H1 (cell line): ENCODE data around the gene SPOUT1. TPM values are rescaled to one million over a fixed set of nuclear protein-coding genes. Genes with fewer than 3 reads are reported as not detected.

Source experiments
- CTCF ChIA-PET: fragments of 300-600 bp; sonication (Branson Sonifier 250); formaldehyde crosslinking; loops from one replicate; lab custom pipeline; 2021; ENCODE audit not compliant: partially characterized antibody; lab: Charles Lee
- POLR2A ChIA-PET: fragments of 300-600 bp; sonication (Branson Sonifier 250); formaldehyde crosslinking; loops from one replicate; lab custom pipeline; 2021; ENCODE audit warnings: inconsistent platforms; ENCODE audit not compliant: partially characterized antibody; lab: Charles Lee
- DNase-seq, 2 experiments: peaks; one replicate each; pipeline versions ENCODE4 v3.0.0 to v3.0.0-alpha.2; 2010 to 2022; ENCODE audit warnings: low spot score in 2 of 2, low read depth in 1 of 2, mixed read lengths in 1 of 2
- FAIRE-seq: peaks from 2 replicates; lab custom pipeline; 2011; peaks lifted over from hg19 to GRCh38; lab: Jason Lieb, UNC
- H2AFZ ChIP-seq: 2 replicates; pipeline ENCODE4 v1.8.1; 2012; ENCODE audit warnings: low read length, inconsistent platforms
- H2AK5ac ChIP-seq: 2 replicates; pipeline ENCODE4 v1.6.1; 2013; ENCODE audit warnings: low read depth, low read length
- H2BK120ac ChIP-seq: replicated peaks from 2 replicates; pipeline ENCODE3; 2013; ENCODE audit warnings: low read depth, low read length, inconsistent platforms
- H2BK12ac ChIP-seq: 2 replicates; pipeline ENCODE4 v1.6.1; 2013; ENCODE audit warnings: low read depth, low read length
- H2BK15ac ChIP-seq: 2 replicates; pipeline ENCODE4 v1.6.1; 2013; ENCODE audit warnings: low read length
- H2BK20ac ChIP-seq: 2 replicates; pipeline ENCODE4 v1.6.1; 2013; ENCODE audit warnings: low read length
- H2BK5ac ChIP-seq: 2 replicates; pipeline ENCODE4 v1.6.1; 2013; ENCODE audit warnings: low read depth, low read length
- H3K14ac ChIP-seq: 2 replicates; pipeline ENCODE4 v1.6.1; 2013; ENCODE audit warnings: inconsistent platforms; ENCODE audit not compliant: insufficient read length
- H3K18ac ChIP-seq: 2 replicates; pipeline ENCODE4 v1.6.1; 2013; ENCODE audit warnings: low read length; ENCODE audit errors: extremely low read depth
- H3K23ac ChIP-seq: 2 replicates; pipeline ENCODE4 v1.6.1; 2013; ENCODE audit warnings: inconsistent platforms; ENCODE audit not compliant: insufficient read length
- H3K23me2 ChIP-seq: 2 replicates; pipeline ENCODE4 v1.6.1; 2013; ENCODE audit warnings: low read depth, low read length
- H3K27ac ChIP-seq: 2 replicates; pipeline ENCODE4 v1.6.1; 2011; ENCODE audit warnings: low read depth, low read length, inconsistent platforms
- H3K27me3 ChIP-seq, 4 experiments: replicated peaks in 1 of 4; 1 replicate in 1 of 4; 2 replicates in 3 of 4; pipeline versions ENCODE4 v1.6.1 to v1.8.1; 2011 to 2013; ENCODE audit warnings: low read length in 3 of 4, mild to moderate bottlenecking in 3 of 4, inconsistent platforms in 2 of 4, mixed read lengths in 2 of 4, moderate library complexity in 1 of 4; ENCODE audit not compliant: control insufficient read depth in 3 of 4, insufficient read depth in 3 of 4; ENCODE audit errors: extremely low read depth in 1 of 4
- H3K36me3 ChIP-seq, 4 experiments: 2 replicates each; pipeline versions ENCODE4 v1.6.1 to v1.8.1; 2011 to 2013; ENCODE audit warnings: mild to moderate bottlenecking in 4 of 4, low read length in 3 of 4, moderate library complexity in 2 of 4, control low read depth in 1 of 4, inconsistent platforms in 1 of 4; ENCODE audit not compliant: insufficient read depth in 4 of 4, control insufficient read depth in 2 of 4
- H3K4ac ChIP-seq: replicated peaks from 2 replicates; pipeline ENCODE3; 2013; ENCODE audit warnings: low read length, low read depth, mixed read lengths, inconsistent platforms; ENCODE audit not compliant: insufficient read length
- H3K4me1 ChIP-seq, 4 experiments: replicated peaks in 1 of 4; 1 replicate in 1 of 4; 2 replicates in 3 of 4; pipeline versions ENCODE4 v1.6.1 to v1.8.1; 2011 to 2013; ENCODE audit warnings: low read length in 3 of 4, inconsistent platforms in 2 of 4, mixed read lengths in 1 of 4; ENCODE audit not compliant: insufficient read depth in 4 of 4, control insufficient read depth in 3 of 4
- H3K4me2 ChIP-seq, 2 experiments: 2 replicates each; pipeline versions ENCODE4 v1.6.1 to v1.8.1; 2011 to 2013; ENCODE audit warnings: low read depth in 2 of 2, low read length in 2 of 2, control low read depth in 1 of 2, inconsistent platforms in 1 of 2, mild to moderate bottlenecking in 1 of 2; ENCODE audit not compliant: insufficient read depth in 1 of 2
- H3K4me3 ChIP-seq, 4 experiments: fragments of 200-600, 300-600 bp in 1 of 4; sonication (generic), shearing (Covaris generic), sonication (Bioruptor Twin) in 1 of 4; 2 replicates each; pipeline versions ENCODE4 v1.5.1 to v1.8.1; 2011 to 2016; ENCODE audit warnings: low read length in 4 of 4, low read depth in 3 of 4, control low read depth in 2 of 4, inconsistent platforms in 2 of 4, mild to moderate bottlenecking in 2 of 4, mixed read lengths in 1 of 4, moderate library complexity in 1 of 4; ENCODE audit not compliant: insufficient read depth in 2 of 4; ENCODE audit errors: extremely low read depth in 1 of 4
- H3K56ac ChIP-seq: replicated peaks from 2 replicates; pipeline ENCODE3; 2013; ENCODE audit warnings: low read depth, mild to moderate bottlenecking, mixed read lengths, low read length, inconsistent platforms; ENCODE audit not compliant: insufficient read length
- H3K79me1 ChIP-seq: 2 replicates; pipeline ENCODE4 v1.6.1; 2013; ENCODE audit warnings: low read depth, low read length, control low read depth
- H3K79me2 ChIP-seq, 2 experiments: 2 replicates each; pipeline versions ENCODE4 v1.6.1 to v1.8.1; 2012 to 2013; ENCODE audit warnings: low read length in 2 of 2, mild to moderate bottlenecking in 2 of 2, inconsistent platforms in 1 of 2; ENCODE audit not compliant: insufficient read depth in 2 of 2, control insufficient read depth in 1 of 2
- H3K9ac ChIP-seq, 4 experiments: replicated peaks in 1 of 4; 1 replicate in 1 of 4; 2 replicates in 3 of 4; pipeline versions ENCODE4 v1.6.1 to v1.8.1; 2011 to 2013; ENCODE audit warnings: low read depth in 3 of 4, low read length in 3 of 4, control low read depth in 2 of 4, mild to moderate bottlenecking in 2 of 4, moderate library complexity in 2 of 4, inconsistent platforms in 1 of 4; ENCODE audit errors: extremely low read depth in 1 of 4
- H3K9me3 ChIP-seq, 2 experiments: 2 replicates each; pipeline versions ENCODE4 v1.6.1 to v1.8.1; 2012 to 2013; ENCODE audit warnings: mild to moderate bottlenecking in 2 of 2, moderate library complexity in 2 of 2, control low read depth in 1 of 2, inconsistent platforms in 1 of 2, low read depth in 1 of 2, low read length in 1 of 2, mixed read lengths in 1 of 2; ENCODE audit not compliant: insufficient read depth in 2 of 2
- H4K20me1 ChIP-seq, 2 experiments: replicated peaks in 1 of 2; 2 replicates each; pipeline versions ENCODE3 to v1.8.1; 2011 to 2013; ENCODE audit warnings: inconsistent platforms in 2 of 2, low read length in 2 of 2, mild to moderate bottlenecking in 1 of 2; ENCODE audit not compliant: insufficient read depth in 2 of 2, control insufficient read depth in 1 of 2
- H4K5ac ChIP-seq: 2 replicates; pipeline ENCODE4 v1.6.1; 2013; ENCODE audit warnings: low read length, low read depth, mixed read lengths, inconsistent platforms; ENCODE audit not compliant: insufficient read length
- H4K8ac ChIP-seq: 2 replicates; pipeline ENCODE4 v1.8.0; 2013; ENCODE audit warnings: mild to moderate bottlenecking, moderate library complexity, low read length, inconsistent platforms; ENCODE audit not compliant: insufficient read depth; ENCODE audit errors: extremely low read depth
- H4K91ac ChIP-seq: replicated peaks from 2 replicates; pipeline ENCODE3; 2013; ENCODE audit warnings: low read length, mixed read lengths, inconsistent platforms; ENCODE audit not compliant: insufficient read length
- GABPA ChIP-seq: IDR thresholded peaks from 2 replicates; pipeline ENCODE4 v1.6.1; 2011; ENCODE audit warnings: mild to moderate bottlenecking, low read length, moderate library complexity, borderline replicate concordance; ENCODE audit not compliant: insufficient read depth
- HDAC6 ChIP-seq: IDR thresholded peaks from one replicate; pipeline ENCODE4 v1.7.1; 2012; ENCODE audit warnings: low read depth, mild to moderate bottlenecking, inconsistent platforms, low read length, moderate library complexity
- KDM4A ChIP-seq: IDR thresholded peaks from one replicate; pipeline ENCODE4 v1.7.1; 2012; ENCODE audit warnings: low read depth, mild to moderate bottlenecking, moderate library complexity, low read length, inconsistent platforms; ENCODE audit not compliant: severe bottlenecking
- SP2 ChIP-seq: IDR thresholded peaks from 2 replicates; pipeline ENCODE4 v1.6.1; 2012; ENCODE audit warnings: mild to moderate bottlenecking, low read length, inconsistent platforms
- TAF1 ChIP-seq: IDR thresholded peaks from 2 replicates; pipeline ENCODE4 v1.6.1; 2011; ENCODE audit warnings: mild to moderate bottlenecking, low read depth, low read length
- WGBS, 2 experiments: shearing (Covaris generic) in 1 of 2; methylation state at CpG; one replicate each; pipeline versions ENCODE4 v1.1.6 to v1.1.7; 2013 to 2015; ENCODE audit warnings: low lambda C conversion rate in 2 of 2, mixed read lengths in 2 of 2, inconsistent platforms in 1 of 2, low coverage in 1 of 2, missing lambda C conversion rate in 1 of 2; ENCODE audit not compliant: insufficient replicate concordance in 2 of 2, insufficient coverage in 1 of 2, insufficient read length in 1 of 2; ENCODE audit errors: extremely low coverage in 1 of 2, missing lambda C conversion rate in 1 of 2; 5-methylcytosine and 5-hydroxymethylcytosine counted together
- polyA plus RNA-seq, 7 experiments: library from polyadenylated mRNA; depleted of rRNA in 3 of 7; stranded (reverse) in 5 of 7; unstranded in 2 of 7; fragments of >200 nt in 5 of 7; fragments of 200-250 nt in 2 of 7; gene quantifications; 1 replicate in 5 of 7; 2 replicates in 1 of 7; 4 replicates in 1 of 7; pipeline versions ENCODE4 v1.2.1 to v1.2.3, GENCODE V29; 2011 to 2013; ENCODE audit warnings: missing spikeins in 2 of 7, mixed read lengths in 2 of 7
- total RNA-seq: library from RNA; stranded (reverse); fragmentation: NEBNext Ultra II Directional; extraction: Animal tissue kit (Norgen Biotek cat#: 25700); gene quantifications from 2 replicates; pipeline ENCODE4 v1.2.1, GENCODE V29; 2021
- TF ChIP-seq, protein P1 (sequence below): IDR thresholded peaks from 2 replicates; pipeline ENCODE4 v1.6.1; 2011; ENCODE audit warnings: low read length, improper control_type of control experiment
- TF ChIP-seq, protein P2 (sequence below): IDR thresholded peaks from 2 replicates; pipeline ENCODE4 v1.6.1; 2012; ENCODE audit warnings: low read length, inconsistent platforms

SPOUT1 gene
- total and polyA plus RNA-seq, 2 of the 8 experiments (the other 6 are each of a cell fraction or from before 2014, with no cell fraction given), result 69.2 to 77.8 TPM

- no peak overlapping the region for H2BK15ac ChIP-seq
- H3K4me1 ChIP-seq, result peaks cover 0 to 5% (median 2%) of the 10 kb centered on the region in 4 experiments; a peak in 4 of 7 replicates
- H4K91ac ChIP-seq, result no peak overlapping the region
- CTCF ChIA-PET, result interaction anchor here (0.9 to 8.8 kb wide), 13 partner anchors 9 to 99 kb away, joined by 3 to 139 read pairs (median 4); partner anchors contain the start of genes KYAT1, LRRC8A and PHYHD1
- no peak overlapping the region for H2AFZ ChIP-seq
- H2AK5ac ChIP-seq, result no peak overlapping the region
- H3K27ac ChIP-seq, result no peak overlapping the region
- no peak overlapping the region for H4K5ac ChIP-seq
- H4K8ac ChIP-seq, result no peak overlapping the region
- H3K36me3 ChIP-seq, result no peaks in the 10 kb centered on the region
- H3K4me2 ChIP-seq, result no peak overlapping the region
- H3K79me1 ChIP-seq, result peaks cover 5% of the 10 kb centered on the region; the same call in 1 of the 2 replicates
- peaks cover 0 to 4% of the 10 kb centered on the region in 2 experiments for H4K20me1 ChIP-seq
- H3K4me3 ChIP-seq, result no peak overlapping the region
- H2BK5ac ChIP-seq, result no peak overlapping the region
- H2BK12ac ChIP-seq, result no peak overlapping the region
- WGBS, 2 experiments, result 82% methylated on average over 5 of the region's 5 CpGs; no CpG with 5 or more reads in 1 of the 2 experiments
- no peak overlapping the region for H3K18ac ChIP-seq
- no peak overlapping the region for H3K4ac ChIP-seq
- H3K56ac ChIP-seq, result no peak overlapping the region
- H3K23ac ChIP-seq, result no peak overlapping the region
- TF ChIP-seq GABPA (no peak), TAF1 (no peak), KDM4A (no peak), SP2 (no peak), HDAC6 (no peak)
- TF ChIP-seq, protein P1, sequence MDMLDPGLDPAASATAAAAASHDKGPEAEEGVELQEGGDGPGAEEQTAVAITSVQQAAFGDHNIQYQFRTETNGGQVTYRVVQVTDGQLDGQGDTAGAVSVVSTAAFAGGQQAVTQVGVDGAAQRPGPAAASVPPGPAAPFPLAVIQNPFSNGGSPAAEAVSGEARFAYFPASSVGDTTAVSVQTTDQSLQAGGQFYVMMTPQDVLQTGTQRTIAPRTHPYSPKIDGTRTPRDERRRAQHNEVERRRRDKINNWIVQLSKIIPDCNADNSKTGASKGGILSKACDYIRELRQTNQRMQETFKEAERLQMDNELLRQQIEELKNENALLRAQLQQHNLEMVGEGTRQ, result no peak
- TF ChIP-seq, protein P2, sequence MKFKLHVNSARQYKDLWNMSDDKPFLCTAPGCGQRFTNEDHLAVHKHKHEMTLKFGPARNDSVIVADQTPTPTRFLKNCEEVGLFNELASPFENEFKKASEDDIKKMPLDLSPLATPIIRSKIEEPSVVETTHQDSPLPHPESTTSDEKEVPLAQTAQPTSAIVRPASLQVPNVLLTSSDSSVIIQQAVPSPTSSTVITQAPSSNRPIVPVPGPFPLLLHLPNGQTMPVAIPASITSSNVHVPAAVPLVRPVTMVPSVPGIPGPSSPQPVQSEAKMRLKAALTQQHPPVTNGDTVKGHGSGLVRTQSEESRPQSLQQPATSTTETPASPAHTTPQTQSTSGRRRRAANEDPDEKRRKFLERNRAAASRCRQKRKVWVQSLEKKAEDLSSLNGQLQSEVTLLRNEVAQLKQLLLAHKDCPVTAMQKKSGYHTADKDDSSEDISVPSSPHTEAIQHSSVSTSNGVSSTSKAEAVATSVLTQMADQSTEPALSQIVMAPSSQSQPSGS, result no peak
- DNase-seq, result no peak
- FAIRE-seq, result no peak
- no peak overlapping the region for H3K9ac ChIP-seq
- H2BK20ac ChIP-seq, result no peak overlapping the region
- peaks cover 0 to 5% of the 10 kb centered on the region in 2 experiments; a peak in 1 of 4 replicates for H3K79me2 ChIP-seq
- POLR2A ChIA-PET, result interaction anchor here (0.6 to 1.7 kb wide), 5 partner anchors 58 to 206 kb away, joined by 3 to 4 read pairs (median 3); partner anchors contain the start of gene PHYHD1
- no peak overlapping the region for H3K14ac ChIP-seq
- H3K23me2 ChIP-seq, result no peaks in the 10 kb centered on the region
- no peaks in the 10 kb centered on the region for H3K27me3 ChIP-seq
- no peaks in the 10 kb centered on the region for H3K9me3 ChIP-seq
- no peak overlapping the region for H2BK120ac ChIP-seq
Measured at GRCh38 chr9:128860937-128861336, 31.3 kb upstream of the SPOUT1 start.
